GM10847 (cell line): ENCODE measurements around the gene CPPED1.

ENCODE experiments used
- POLR2A ChIP-seq: IDR thresholded peaks from 2 replicates; pipeline ENCODE4 v1.6.1; 2011; ENCODE audit not compliant: insufficient read length; ENCODE audit errors: extremely low read depth

The CPPED1 gene

GRCh38 chr16:12658506-12658905 lies 145.2 kb downstream of the CPPED1 start:
- TF ChIP-seq POLR2A: no peak

GRCh38 chr16:12655537-12655936 lies 148.2 kb downstream of the CPPED1 start:
- no peak for TF ChIP-seq POLR2A

- no peak for TF ChIP-seq POLR2A
Observed at GRCh38 chr16:12653820-12654392, 149.8 kb downstream of the CPPED1 start.

GRCh38 chr16:12652924-12653323 lies 150.8 kb downstream of the CPPED1 start:
- TF ChIP-seq POLR2A: no peak

GRCh38 chr16:12651765-12652512 lies 151.7 kb downstream of the CPPED1 start:
- TF ChIP-seq POLR2A: no peak

- TF ChIP-seq POLR2A: no peak
Observed at GRCh38 chr16:12649356-12649755, 154.3 kb downstream of the CPPED1 start.

- TF ChIP-seq POLR2A: no peak
Observed at GRCh38 chr16:12646490-12647274, 157.0 kb downstream of the CPPED1 start.

- TF ChIP-seq POLR2A: no peak
Observed at GRCh38 chr16:12646098-12646489, 157.6 kb downstream of the CPPED1 start.

GRCh38 chr16:12643034-12643455 lies 160.6 kb downstream of the CPPED1 start:
- TF ChIP-seq POLR2A: no peak

GRCh38 chr16:12639044-12639443 lies 164.6 kb downstream of the CPPED1 start:
- TF ChIP-seq POLR2A: no peak

- TF ChIP-seq POLR2A: no peak
Observed at GRCh38 chr16:12637002-12637401, 166.7 kb downstream of the CPPED1 start.

- no peak for TF ChIP-seq POLR2A
Observed at GRCh38 chr16:12629271-12629670, 174.4 kb downstream of the CPPED1 start.

- no peak for TF ChIP-seq POLR2A
Observed at GRCh38 chr16:12628536-12628935, 175.2 kb downstream of the CPPED1 start.

- TF ChIP-seq POLR2A: no peak
Observed at GRCh38 chr16:12627394-12627793, 176.3 kb downstream of the CPPED1 start.

- no peak for TF ChIP-seq POLR2A
Observed at GRCh38 chr16:12626411-12626810, 177.3 kb downstream of the CPPED1 start.

GRCh38 chr16:12625716-12626115 lies 178.0 kb downstream of the CPPED1 start:
- TF ChIP-seq POLR2A: no peak
